Vagina (tissue), 2 donors: Measurements from ENCODE around the gene RBPJL. TPM values are rescaled to one million over a fixed set of nuclear protein-coding genes. Genes with fewer than 3 reads are reported as not detected.

Experiments
- DNase-seq, 2 donors: peaks; one replicate each; pipeline ENCODE4 v3.0.0-alpha.2; 2017; ENCODE audit errors: extremely low spot score in 2 of 2
- H3K27ac ChIP-seq: fragments of 200-600 bp; sonication (generic); one replicate; pipeline ENCODE4 v1.5.1; 2019
- H3K27me3 ChIP-seq: fragments of 200-600 bp; sonication (generic); one replicate; pipeline ENCODE4 v1.5.1; 2019
- H3K36me3 ChIP-seq, 2 donors: fragments of 200-600 bp; sonication (generic); one replicate each; pipeline ENCODE4 v1.5.1; 2017 to 2019
- H3K4me1 ChIP-seq: fragments of 200-600 bp; sonication (generic); one replicate; pipeline ENCODE4 v1.5.1; 2019
- H3K4me3 ChIP-seq, 2 donors: fragments of 200-600 bp; sonication (generic); 1 replicate in 1 of 2; 2 replicates in 1 of 2; pipeline ENCODE4 v1.5.1; 2016 to 2019
- H3K9me3 ChIP-seq: fragments of 200-600 bp; sonication (generic); one replicate; pipeline ENCODE4 v1.5.1; 2019
- CTCF ChIP-seq, 3 experiments: fragments of 450-650 bp in 2 of 3; fragments of 200-600 bp in 1 of 3; sonication (generic) in 1 of 3; IDR thresholded peaks; one replicate each; pipeline ENCODE4 v1.5.1; 2017 to 2019; ENCODE audit warnings: antibody characterized with exemption in 3 of 3, mild to moderate bottlenecking in 2 of 3, moderate library complexity in 2 of 3
- POLR2A ChIP-seq, 2 donors: fragments of 450-650 bp; IDR thresholded peaks; one replicate each; pipeline ENCODE4 v1.6.1; 2017; ENCODE audit warnings: antibody characterized with exemption in 2 of 2, mild to moderate bottlenecking in 2 of 2, moderate library complexity in 2 of 2
- POLR2AphosphoS5 ChIP-seq, 2 donors: sonication (generic); formaldehyde crosslinking; IDR thresholded peaks; one replicate each; pipeline ENCODE4 v1.9.0; 2017; ENCODE audit warnings: antibody characterized with exemption in 2 of 2, mild to moderate bottlenecking in 2 of 2, low read depth in 1 of 2; ENCODE audit not compliant: insufficient read depth in 1 of 2
- intact Hi-C: fragments of 100-400 bp; cut with DNase I; formaldehyde crosslinking; loops from one replicate; pipeline ENCODE4 v1.15.1; 2023
- total RNA-seq: library from RNA; depleted of rRNA; stranded (reverse); fragments of >200 nt; gene quantifications from one replicate; pipeline ENCODE4 v1.2.3, GENCODE V29; 2016

RBPJL gene
- total RNA-seq, 1 donor from 2014 or later = not detected

- Histone ChIP-seq H3K4me1 (peaks cover 15% of the 10 kb centered on the region), H3K27me3 (no peaks in the 10 kb centered on the region), H3K9me3 (no peaks in the 10 kb centered on the region), H3K4me3 (no peak overlapping the region), H3K36me3 (no peaks in the 10 kb centered on the region), H3K27ac (no peak overlapping the region)
- intact Hi-C loops = loop anchor here (5.0 kb wide), 1 partner anchor 457 kb away; no protein-coding TSS in a partner anchor
- no peak for DNase-seq
- no peak for TF ChIP-seq CTCF (IDR thresholded peaks at IDR 0.05)
- no peak for TF ChIP-seq POLR2AphosphoS5 (IDR thresholded peaks at IDR 0.05; ENCODE audit: insufficient read depth in 1 of 2, low read depth in 1 of 2)
- no peak for TF ChIP-seq POLR2A (IDR thresholded peaks at IDR 0.05)
Measured at GRCh38 chr20:45315672-45316071, 9.0 kb downstream of the RBPJL start.

- intact Hi-C loops = loop anchor here (5.0 kb wide), 1 partner anchor 456 kb away; no protein-coding TSS in a partner anchor
- Histone ChIP-seq H3K9me3 (no peaks in the 10 kb centered on the region), H3K36me3 (no peaks in the 10 kb centered on the region), H3K4me1 (peaks cover 15% of the 10 kb centered on the region), H3K27me3 (no peaks in the 10 kb centered on the region), H3K4me3 (no peak overlapping the region), H3K27ac (no peak overlapping the region)
- no peak for DNase-seq
- TF ChIP-seq POLR2A (IDR thresholded peaks at IDR 0.05) (no peak), POLR2AphosphoS5 (IDR thresholded peaks at IDR 0.05; ENCODE audit: insufficient read depth in 1 of 2, low read depth in 1 of 2) (no peak)
Measured at GRCh38 chr20:45316150-45317080, 9.8 kb downstream of the RBPJL start.

- TF ChIP-seq POLR2A (IDR thresholded peaks at IDR 0.05) (no peak), POLR2AphosphoS5 (IDR thresholded peaks at IDR 0.05; ENCODE audit: insufficient read depth in 1 of 2, low read depth in 1 of 2) (no peak), CTCF (IDR thresholded peaks at IDR 0.05) (no peak)
- Histone ChIP-seq H3K27me3 (no peaks in the 10 kb centered on the region), H3K4me1 (peaks cover 8% of the 10 kb centered on the region), H3K9me3 (no peaks in the 10 kb centered on the region), H3K4me3 (no peak overlapping the region), H3K27ac (no peak overlapping the region), H3K36me3 (no peaks in the 10 kb centered on the region)
- DNase-seq = no peak
- intact Hi-C loops = loop anchor here (2.0 to 5.0 kb wide), 2 partner anchors 119 to 454 kb away; no protein-coding TSS in a partner anchor
Measured at GRCh38 chr20:45317826-45318225, 11.2 kb downstream of the RBPJL start.

GRCh38 chr20:45318386-45318939, 11.8 kb downstream of the RBPJL start:
- TF ChIP-seq POLR2AphosphoS5 (IDR thresholded peaks at IDR 0.05; ENCODE audit: insufficient read depth in 1 of 2, low read depth in 1 of 2) (no peak), POLR2A (IDR thresholded peaks at IDR 0.05) (no peak), CTCF (IDR thresholded peaks at IDR 0.05) (no peak)
- intact Hi-C loops = loop anchor here (2.0 to 5.0 kb wide), 2 partner anchors 118 to 454 kb away; no protein-coding TSS in a partner anchor

GRCh38 chr20:45318948-45319347, 12.3 kb downstream of the RBPJL start:
- TF ChIP-seq POLR2AphosphoS5 (IDR thresholded peaks at IDR 0.05; ENCODE audit: insufficient read depth in 1 of 2, low read depth in 1 of 2) (no peak), CTCF (IDR thresholded peaks at IDR 0.05) (no peak), POLR2A (IDR thresholded peaks at IDR 0.05) (no peak)
- intact Hi-C loops = loop anchor here (2.0 to 5.0 kb wide), 2 partner anchors 118 to 453 kb away; no protein-coding TSS in a partner anchor
- DNase-seq = no peak
- Histone ChIP-seq H3K27ac (no peak overlapping the region), H3K9me3 (no peaks in the 10 kb centered on the region), H3K27me3 (no peaks in the 10 kb centered on the region), H3K4me1 (peaks cover 8% of the 10 kb centered on the region), H3K4me3 (no peak overlapping the region), H3K36me3 (no peaks in the 10 kb centered on the region)

More at GRCh38 chr20:45318386-45318939, 11.8 kb downstream of the RBPJL start:
- DNase-seq = no peak
- H3K27ac ChIP-seq = no peak overlapping the region
- H3K4me3 ChIP-seq = no peak overlapping the region
- H3K9me3 ChIP-seq = no peaks in the 10 kb centered on the region
- H3K4me1 ChIP-seq = peaks cover 8% of the 10 kb centered on the region
- H3K36me3 ChIP-seq = no peaks in the 10 kb centered on the region
- no peaks in the 10 kb centered on the region for H3K27me3 ChIP-seq
